Skin of body (tissue), 2 donors: ENCODE data around the gene STRIP1. TPM values are rescaled to one million over a fixed set of nuclear protein-coding genes. Genes with fewer than 3 reads are reported as not detected.

Experiments
- DNase-seq: peaks from one replicate; lab custom pipeline; 2025; lab: John Stamatoyannopoulos, UW
- total RNA-seq: library from RNA; depleted of rRNA; stranded (reverse); fragments of >200 nt; gene quantifications from one replicate; pipeline ENCODE4 v1.2.3, GENCODE V29; 2014

Gene STRIP1
- total RNA-seq = 41.3 TPM

DNA sequence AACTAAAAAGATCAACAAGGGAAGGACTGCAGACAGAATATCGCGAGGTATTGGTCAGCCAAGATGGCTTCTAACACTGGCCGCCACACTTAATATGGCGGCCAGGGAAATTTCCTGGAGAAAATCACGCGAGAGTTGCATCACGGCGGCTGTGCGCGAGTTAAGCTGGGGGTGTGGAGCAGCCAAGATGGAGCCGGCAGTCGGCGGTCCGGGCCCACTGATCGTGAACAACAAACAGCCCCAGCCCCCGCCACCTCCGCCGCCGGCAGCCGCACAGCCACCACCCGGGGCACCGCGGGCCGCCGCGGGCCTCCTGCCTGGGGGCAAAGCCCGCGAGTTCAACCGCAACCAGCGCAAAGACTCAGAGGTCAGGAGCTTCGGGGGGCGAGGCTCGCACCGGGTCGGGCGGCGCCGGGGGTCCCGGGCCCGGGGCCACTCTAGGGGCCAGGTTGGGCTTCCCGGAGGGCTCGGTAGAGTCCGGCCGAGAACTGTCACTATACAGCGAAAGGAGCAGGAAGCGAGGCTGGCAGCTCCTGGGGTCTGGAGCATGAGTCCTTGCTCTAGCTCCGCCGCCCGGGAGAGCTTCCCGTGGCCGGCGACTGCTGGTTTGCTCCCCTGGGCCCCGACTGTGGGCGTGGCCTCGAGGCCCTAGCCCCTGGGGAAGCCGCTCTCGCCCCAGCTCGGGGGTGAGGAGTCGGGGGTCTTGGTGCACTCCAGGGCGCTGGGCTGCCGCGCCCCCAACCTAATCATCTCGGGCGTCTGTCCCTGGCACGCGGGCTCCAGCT is at the start of gene STRIP1:
Gene STRIP1 (plus strand): TSS at position 174 of the 785 bp plus-strand sequence. CDS start 14 bp downstream, at position 188.
- DNase-seq = peak; percentile 96

DNA sequence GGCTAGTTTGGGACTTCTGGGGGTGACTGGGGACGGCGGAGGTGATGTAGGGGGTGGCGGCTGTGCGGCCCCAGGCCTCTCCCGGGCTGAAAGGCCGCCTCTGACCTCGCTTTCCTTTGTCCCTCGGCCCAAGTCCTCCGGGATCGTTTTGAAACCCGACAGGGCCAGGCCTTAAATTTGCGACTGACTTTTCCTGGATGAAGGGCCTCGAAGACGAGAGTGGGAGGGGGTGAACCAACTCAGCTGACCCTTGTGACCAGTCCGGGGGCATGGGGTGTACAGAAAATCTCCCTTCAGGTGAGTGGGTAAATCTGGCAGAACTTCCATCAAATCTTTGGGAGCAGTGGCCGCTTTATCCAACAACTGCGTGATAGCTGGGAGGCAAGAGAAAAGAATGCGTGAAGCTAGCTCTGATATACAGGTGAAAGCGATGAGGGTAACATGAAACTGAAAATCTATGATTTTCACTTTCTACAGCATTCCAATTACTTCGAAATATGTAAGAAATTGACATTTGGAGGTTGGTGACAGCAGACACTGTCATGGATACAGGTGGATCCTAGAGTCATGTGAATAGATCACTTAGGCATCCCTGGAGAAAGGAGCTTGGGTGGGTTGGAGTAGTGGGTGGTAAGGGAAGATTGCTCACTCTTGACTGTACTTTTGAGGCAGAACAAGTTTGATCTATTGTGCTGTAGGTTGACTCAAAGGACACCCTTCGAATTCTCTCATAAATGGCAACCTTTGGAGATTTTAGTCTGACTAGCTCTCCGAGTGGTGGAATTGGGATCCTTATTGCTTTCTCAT is 49.0 kb upstream of the STRIP1 start:
- DNase-seq = peak; percentile 33

- DNase-seq = no peak
These were observed 48.4 kb upstream of the STRIP1 start for GRCh38 chr1:109986054-109986444.

- no peak for DNase-seq
These were observed 46.0 kb upstream of the STRIP1 start for GRCh38 chr1:109988349-109988914.

GRCh38 chr1:109989506-109990301 is 44.7 kb upstream of the STRIP1 start:
- no peak for DNase-seq

- no peak for DNase-seq
These were observed 44.1 kb upstream of the STRIP1 start for GRCh38 chr1:109990302-109990653.

DNA sequence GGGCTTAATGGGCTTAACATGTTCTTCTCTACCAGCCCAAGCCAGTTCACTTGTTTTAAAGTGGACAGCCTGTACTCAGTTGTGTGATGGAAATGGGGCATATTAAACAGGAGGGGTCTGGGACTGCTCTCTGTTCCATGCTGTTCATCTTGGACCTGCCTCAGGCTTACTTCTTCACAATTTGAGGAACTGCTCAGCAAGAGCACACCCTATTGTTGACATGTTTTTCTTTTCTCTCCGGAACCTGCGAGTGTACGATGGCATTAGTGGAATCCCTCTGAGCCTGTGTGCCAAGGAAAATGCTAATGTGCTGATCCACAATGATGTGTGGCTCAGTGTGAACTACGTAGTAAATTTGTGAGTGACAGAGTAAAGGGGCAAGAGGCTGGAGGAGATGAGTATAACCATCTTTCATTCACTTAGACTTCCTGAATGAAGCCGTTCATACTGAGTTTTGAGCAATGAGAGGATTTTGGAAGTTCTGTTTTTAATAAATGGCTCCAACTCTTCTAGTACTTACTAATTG is 43.0 kb upstream of the STRIP1 start:
- DNase-seq = no peak

- no peak for DNase-seq
These were observed 40.5 kb upstream of the STRIP1 start for GRCh38 chr1:109993885-109994284.

- DNase-seq = no peak
These were observed 39.8 kb upstream of the STRIP1 start for GRCh38 chr1:109994654-109995053.

GRCh38 chr1:109995536-109995935 is 38.9 kb upstream of the STRIP1 start:
- DNase-seq = no peak

DNA sequence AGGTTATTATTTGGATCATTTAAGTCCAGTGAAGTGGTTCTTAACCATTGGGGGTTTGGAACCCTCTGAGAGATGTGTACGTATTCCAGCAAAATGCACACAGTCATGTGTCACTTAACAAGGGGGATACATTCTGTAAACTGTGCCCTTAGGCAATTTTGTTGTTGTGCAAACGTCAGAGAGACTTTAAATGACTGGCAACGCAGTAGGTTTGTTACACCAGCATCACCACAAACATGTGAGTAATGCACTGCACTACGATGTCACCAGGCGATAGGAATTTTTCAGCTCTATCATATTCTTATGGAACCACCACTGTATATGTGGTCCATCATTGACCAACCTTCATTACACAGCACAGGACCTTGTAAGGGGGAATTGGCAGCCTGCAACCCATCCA is 37.9 kb upstream of the STRIP1 start:
- no peak for DNase-seq

DNA sequence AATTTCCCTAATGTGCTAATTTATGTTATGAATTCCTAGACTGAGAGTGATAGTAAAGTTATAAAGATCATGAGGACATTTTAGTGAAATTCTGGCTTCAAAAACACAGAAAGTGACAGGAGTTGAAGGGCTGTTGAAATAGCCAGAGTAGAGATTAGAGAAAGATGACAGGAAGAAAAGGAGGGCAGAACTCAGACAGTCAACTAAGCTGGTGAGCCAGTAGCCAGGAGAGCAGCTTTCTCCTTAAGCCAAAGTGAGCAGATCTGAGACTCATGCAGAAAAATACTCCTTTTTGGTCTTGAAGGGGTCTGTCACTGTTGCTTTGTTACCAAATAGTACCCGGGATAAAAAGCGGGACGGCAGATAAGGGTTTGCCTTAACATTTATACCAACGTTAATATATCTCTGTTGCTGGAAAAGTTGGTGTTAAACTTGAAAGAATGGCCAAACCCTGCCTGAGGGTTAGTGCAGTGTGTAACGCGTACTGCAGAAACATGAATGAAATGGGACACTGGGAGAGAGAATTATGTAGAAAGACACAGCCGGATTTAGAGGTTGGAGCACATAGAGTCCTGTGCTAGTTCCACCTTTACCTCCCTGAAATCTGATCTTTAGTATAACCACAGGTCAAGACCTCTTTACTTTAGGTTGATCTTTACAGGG is 37.1 kb upstream of the STRIP1 start:
- no peak for DNase-seq

GRCh38 chr1:109997867-109998229 is 36.6 kb upstream of the STRIP1 start:
- no peak for DNase-seq

- no peak for DNase-seq
These were observed 31.7 kb upstream of the STRIP1 start for GRCh38 chr1:110002695-110003094.

DNA sequence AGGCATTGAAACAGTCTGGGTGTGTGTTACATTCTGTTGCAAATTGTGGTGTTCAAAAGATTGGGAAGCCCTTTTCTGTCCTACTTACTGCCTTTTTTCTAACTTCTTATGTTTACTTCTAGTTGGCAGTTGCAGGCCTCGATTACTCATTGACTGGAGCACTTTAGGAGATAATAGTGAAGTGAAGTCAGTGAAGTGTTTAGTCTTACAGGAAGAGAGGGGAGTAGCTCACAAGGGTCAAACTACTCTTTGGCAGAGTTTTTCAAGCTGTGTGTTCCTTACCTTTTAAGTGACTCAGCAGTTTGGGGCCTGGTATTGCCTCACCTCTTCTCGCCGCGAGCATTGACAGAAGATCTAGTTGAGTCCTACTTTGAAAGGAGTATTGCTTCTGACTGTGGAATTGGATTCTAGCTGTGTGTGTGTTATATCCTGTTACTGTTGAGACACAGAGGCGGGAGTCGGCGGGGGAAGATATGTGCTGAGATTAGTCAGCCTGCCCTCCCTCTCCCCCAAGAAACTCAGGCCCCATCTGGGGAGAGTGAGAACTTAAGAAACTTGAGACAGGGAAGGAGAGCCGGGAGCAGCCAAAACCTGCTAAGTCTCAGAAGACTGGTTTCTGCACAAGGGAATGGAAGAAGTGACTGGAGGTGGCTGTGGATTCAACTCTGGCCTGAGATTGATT is 30.5 kb upstream of the STRIP1 start:
- DNase-seq = peak; percentile 25

- DNase-seq = no peak
These were observed 29.8 kb upstream of the STRIP1 start for GRCh38 chr1:110004583-110004982.

GRCh38 chr1:110005971-110006370 is 28.5 kb upstream of the STRIP1 start:
- DNase-seq = no peak

GRCh38 chr1:110006516-110006915 is 27.9 kb upstream of the STRIP1 start:
- DNase-seq = no peak

- no peak for DNase-seq
These were observed 27.2 kb upstream of the STRIP1 start for GRCh38 chr1:110007046-110007830.
